ENCODE measurements around the gene TLL2. TPM values are rescaled to one million over a fixed set of nuclear protein-coding genes. Genes with fewer than 3 reads are reported as not detected.
A peak's percentile ranks its signal among the peaks of the same experiment; 100 is the strongest.

TLL2 gene
- total and polyA plus RNA-seq, 2 experiments from 2014 or later = 2.6 to 3.0 TPM

- no peak for TF ChIP-seq ZNF462 (CRISPR knock-in tag; IDR thresholded peaks at IDR 0.05)
- no peak for TF ChIP-seq POLR2AphosphoS5 (IDR thresholded peaks at IDR 0.05; ENCODE audit: low read depth)
- no peak for TF ChIP-seq EZH2phosphoT487 (IDR thresholded peaks at IDR 0.05; ENCODE audit: unreplicated experiment)
Observed at GRCh38 chr10:96339383-96339782, 174.3 kb downstream of the TLL2 start (continued).

- Histone ChIP-seq H3K4me1 (ENCODE audit: insufficient read depth) (peaks cover 11% of the 10 kb centered on the region), H3K27ac (ENCODE audit: low read depth) (no peak overlapping the region), H3K4me3 (no peak overlapping the region), H4K20me1 (replicated peaks; ENCODE audit: insufficient read depth) (no peaks in the 10 kb centered on the region), H3K79me2 (replicated peaks; ENCODE audit: insufficient read depth) (no peaks in the 10 kb centered on the region), H3K9me2 (ENCODE audit: insufficient read depth) (no peaks in the 10 kb centered on the region), H3F3A (replicated peaks; ENCODE audit: low read depth) (no peaks in the 10 kb centered on the region), H3K36me3 (ENCODE audit: insufficient read depth) (no peaks in the 10 kb centered on the region), H3K27me3 (ENCODE audit: insufficient read depth) (no peaks in the 10 kb centered on the region), H3K4me2 (no peak overlapping the region), H2AFZ (peak overlapping the region; percentile 70)
- no peak overlapping the region for H3K4me3 Mint-ChIP-seq
- peaks cover 25% of the 10 kb centered on the region; the same call in 2 of the 3 replicates for H3K4me1 Mint-ChIP-seq
- no peaks in the 10 kb centered on the region for H3K9me3 Mint-ChIP-seq
- no peak overlapping the region for H3K27ac Mint-ChIP-seq
- 0 out of 3 replicates have a peak, but pooled peaks cover 1% of the 10 kb centered on the region for H3K36me3 Mint-ChIP-seq (ENCODE audit: low read depth)
- peaks cover 8% of the 10 kb centered on the region for H3K27me3 Mint-ChIP-seq (ENCODE audit: insufficient read depth, low read depth, poor library complexity)
- ATAC-seq = no peak
- no peak for DNase-seq (ENCODE audit: low spot score)
- TF ChIP-seq REST (IDR thresholded peaks at IDR 0.05; ENCODE audit: unreplicated experiment) = no peak
- no peak for TF ChIP-seq JUNB (IDR thresholded peaks at IDR 0.05; ENCODE audit: unreplicated experiment)
- no peak for TF ChIP-seq CREB1 (CRISPR knock-in tag; IDR thresholded peaks at IDR 0.05; ENCODE audit: low read depth)
Observed at GRCh38 chr10:96338279-96338925, 175.3 kb downstream of the TLL2 start.
